B cell (primary cell): Measurements from ENCODE around the gene AP2S1. TPM values are rescaled to one million over a fixed set of nuclear protein-coding genes. Genes with fewer than 3 reads are reported as not detected.

Experiments used
- ATAC-seq: fragments of 200-7000 bp; cut with Tn5 transposase; one replicate; pipeline ENCODE4 v1.10.0; 2021; ENCODE audit warnings: low read depth, mild to moderate bottlenecking, moderate number of reproducible peaks, moderate library complexity
- CTCF ChIA-PET: fragments of 350-600 bp; sonication (Branson Sonifier 250); formaldehyde crosslinking; loops from one replicate; lab custom pipeline; 2021; ENCODE audit warnings: antibody characterized with exemption, inconsistent platforms; lab: Charles Lee
- POLR2A ChIA-PET: fragments of 350-600 bp; sonication (Branson Sonifier 250); formaldehyde crosslinking; loops from one replicate; lab custom pipeline; 2021; ENCODE audit warnings: antibody characterized with exemption; lab: Charles Lee
- DNase-seq: peaks from one replicate; pipeline ENCODE4 v3.0.0; 2013
- H2AFZ ChIP-seq: 2 replicates; pipeline ENCODE4 v1.6.1; 2012; ENCODE audit warnings: mild to moderate bottlenecking, low read depth, low read length; ENCODE audit not compliant: insufficient read depth, poor library complexity, severe bottlenecking
- H3K27ac ChIP-seq, 2 donors: 1 replicate in 1 of 2; 2 replicates in 1 of 2; pipeline ENCODE4 v1.5.1; 2012 to 2013; ENCODE audit warnings: low read length in 2 of 2, mild to moderate bottlenecking in 2 of 2, moderate library complexity in 1 of 2
- H3K27me3 ChIP-seq, 4 experiments: fragments of 200-600 bp in 1 of 4; sonication (generic) in 1 of 4; replicated peaks in 1 of 4; 1 replicate in 2 of 4; 2 replicates in 2 of 4; pipeline versions ENCODE4 v1.6.1 to v1.7.0; 2013 to 2016; ENCODE audit warnings: low read length in 3 of 4, mild to moderate bottlenecking in 2 of 4, mixed read lengths in 1 of 4, moderate library complexity in 1 of 4; ENCODE audit not compliant: insufficient read depth in 4 of 4, control insufficient read depth in 3 of 4; ENCODE audit errors: control extremely low read depth in 1 of 4
- H3K36me3 ChIP-seq, 2 experiments: replicated peaks in 1 of 2; 1 replicate in 1 of 2; 2 replicates in 1 of 2; pipeline versions ENCODE4 v1.6.1 to v1.7.1; 2013; ENCODE audit warnings: low read length in 1 of 2; ENCODE audit not compliant: insufficient read depth in 2 of 2, control insufficient read depth in 1 of 2; ENCODE audit errors: control extremely low read depth in 1 of 2, extremely low read depth in 1 of 2
- H3K4me1 ChIP-seq, 2 donors: fragments of 200-600 bp in 1 of 2; sonication (generic) in 1 of 2; 1 replicate in 1 of 2; 2 replicates in 1 of 2; pipeline versions ENCODE4 v1.5.1 to v1.6.1; 2013 to 2017; ENCODE audit warnings: low read length in 2 of 2; ENCODE audit not compliant: control insufficient read depth in 2 of 2, insufficient read depth in 2 of 2
- H3K4me2 ChIP-seq: replicated peaks from 2 replicates; pipeline ENCODE3; 2012; ENCODE audit warnings: mild to moderate bottlenecking, low read depth, low read length; ENCODE audit not compliant: poor library complexity, severe bottlenecking
- H3K4me3 ChIP-seq, 5 experiments: fragments of 200-600 bp in 1 of 5; sonication (generic) in 1 of 5; 1 replicate in 3 of 5; 2 replicates in 2 of 5; pipeline versions ENCODE4 v1.5.1 to v1.7.0; 2011 to 2016; ENCODE audit warnings: low read length in 4 of 5, mild to moderate bottlenecking in 4 of 5, low read depth in 2 of 5, control low read depth in 1 of 5, moderate library complexity in 1 of 5; ENCODE audit not compliant: insufficient read depth in 1 of 5; ENCODE audit errors: control extremely low read depth in 1 of 5, extremely low read depth in 1 of 5
- H3K79me2 ChIP-seq: fragments of 200-600 bp; sonication (generic); one replicate; pipeline ENCODE4 v1.6.0; 2016; ENCODE audit warnings: low read length; ENCODE audit not compliant: control insufficient read depth, insufficient read depth
- H3K9ac ChIP-seq: fragments of 200-600 bp; sonication (generic); 2 replicates; pipeline ENCODE4 v1.6.1; 2017; ENCODE audit warnings: mild to moderate bottlenecking, low read length, moderate library complexity
- H3K9me3 ChIP-seq, 3 donors: one replicate each; pipeline versions ENCODE4 v1.6.1 to v1.7.1; 2013; ENCODE audit warnings: low read length in 2 of 3; ENCODE audit not compliant: control insufficient read depth in 2 of 3, insufficient read depth in 1 of 3; ENCODE audit errors: control extremely low read depth in 1 of 3
- H4K20me1 ChIP-seq: 2 replicates; pipeline ENCODE4 v1.6.0; 2012; ENCODE audit warnings: mild to moderate bottlenecking, low read length; ENCODE audit not compliant: insufficient read depth, control insufficient read depth, poor library complexity, severe bottlenecking
- H3K27ac Mint-ChIP-seq: one replicate; pipeline ENCODE4 v1.8.0; 2021; ENCODE audit warnings: mixed read lengths
- H3K27me3 Mint-ChIP-seq: one replicate; pipeline ENCODE4 v1.8.0; 2021; ENCODE audit warnings: mixed read lengths
- H3K4me1 Mint-ChIP-seq: one replicate; pipeline ENCODE4 v1.8.0; 2021; ENCODE audit warnings: mixed read lengths
- H3K4me3 Mint-ChIP-seq: one replicate; pipeline ENCODE4 v1.8.0; 2021; ENCODE audit warnings: mixed read lengths
- H3K9me3 Mint-ChIP-seq: one replicate; pipeline ENCODE4 v1.8.0; 2022; ENCODE audit warnings: mixed read lengths; ENCODE audit not compliant: insufficient read depth
- CTCF ChIP-seq: fragments of 200-600 bp; IDR thresholded peaks from one replicate; pipeline ENCODE4 v1.8.0; 2022; ENCODE audit warnings: antibody characterized with exemption, mild to moderate bottlenecking
- EZH2 ChIP-seq: IDR thresholded peaks from 2 replicates; pipeline ENCODE4 v1.6.1; 2012; ENCODE audit warnings: borderline replicate concordance, low read depth, mild to moderate bottlenecking, moderate library complexity, low read length; ENCODE audit not compliant: insufficient read depth, poor library complexity, severe bottlenecking
- WGBS: methylation state at CpG from one replicate; pipeline ENCODE4 v1.1.5; 2013; ENCODE audit warnings: missing lambda C conversion rate; ENCODE audit not compliant: insufficient coverage; 5-methylcytosine and 5-hydroxymethylcytosine counted together
- intact Hi-C: fragments of 100-400 bp; cut with micrococcal nuclease; formaldehyde crosslinking; loops from one replicate; pipeline ENCODE4 v1.10.0; 2022
- polyA plus RNA-seq: library from polyadenylated mRNA; depleted of rRNA; stranded (reverse); fragments of >200 nt; gene quantifications from 2 replicates; pipeline ENCODE4 v1.2.3, GENCODE V29; 2012
- total RNA-seq, 2 donors: library from RNA; stranded (reverse); fragments of 120-200 nt in 1 of 2; gene quantifications; 1 replicate in 1 of 2; 2 replicates in 1 of 2; pipeline versions ENCODE4 v1.2.3 to v1.2.4, GENCODE V29; 2013 to 2022

AP2S1 gene
- total and polyA plus RNA-seq, 2 donors (not counting 1 experiment from before 2014, with no cell fraction given) = 47.2 to 51.3 TPM

GRCh38 chr19:46813839-46814358 lies 36.7 kb downstream of the AP2S1 start:
- Histone ChIP-seq H3K4me1 (peaks cover 2 to 13% of the 10 kb centered on the region in 2 donors), H3K27ac (no peak overlapping the region), H4K20me1 (no peaks in the 10 kb centered on the region), H3K9ac (no peak overlapping the region), H3K27me3 (no peaks in the 10 kb centered on the region), H3K4me2 (no peak overlapping the region), H3K36me3 (no peaks in the 10 kb centered on the region), H2AFZ (no peak overlapping the region), H3K4me3 (no peak overlapping the region), H3K79me2 (no peaks in the 10 kb centered on the region), H3K9me3 (no peaks in the 10 kb centered on the region)
- DNase-seq = no peak
- 92% methylated on average over 4 of the region's 7 CpGs for WGBS
- H3K4me1 Mint-ChIP-seq = peaks cover 4% of the 10 kb centered on the region
- no peaks in the 10 kb centered on the region for H3K9me3 Mint-ChIP-seq
- no peak overlapping the region for H3K4me3 Mint-ChIP-seq
- POLR2A ChIA-PET = interaction anchor here (0.6 kb wide), 1 partner anchor 19 kb away, joined by 4 read pairs; no protein-coding TSS in a partner anchor
- CTCF ChIA-PET = interaction anchor here (0.6 to 1.5 kb wide), 3 partner anchors 56 to 107 kb away, joined by 3 to 5 read pairs (median 4); no protein-coding TSS in a partner anchor
- intact Hi-C loops = no loop called here
- no peak overlapping the region for H3K27ac Mint-ChIP-seq
- H3K27me3 Mint-ChIP-seq = no peaks in the 10 kb centered on the region
- no peak for TF ChIP-seq CTCF
- no peak for TF ChIP-seq EZH2
- ATAC-seq = no peak

GRCh38 chr19:46812977-46813838 lies 37.4 kb downstream of the AP2S1 start:
- Histone ChIP-seq H4K20me1 (no peaks in the 10 kb centered on the region), H3K79me2 (no peaks in the 10 kb centered on the region), H3K4me3 (no peak overlapping the region), H3K27me3 (no peaks in the 10 kb centered on the region), H3K27ac (no peak overlapping the region), H3K4me2 (no peak overlapping the region), H3K36me3 (no peaks in the 10 kb centered on the region), H2AFZ (no peak overlapping the region), H3K9ac (no peak overlapping the region), H3K9me3 (no peaks in the 10 kb centered on the region), H3K4me1 (peaks cover 0 to 9% of the 10 kb centered on the region in 2 donors)
- Mint-ChIP-seq H3K9me3 (no peaks in the 10 kb centered on the region), H3K4me1 (peaks cover 4% of the 10 kb centered on the region), H3K4me3 (no peak overlapping the region), H3K27me3 (no peaks in the 10 kb centered on the region), H3K27ac (no peak overlapping the region)
- intact Hi-C loops = no loop called here
- TF ChIP-seq EZH2 (no peak), CTCF (no peak)
- POLR2A ChIA-PET = interaction anchor here (0.6 kb wide), 1 partner anchor 16 kb away, joined by 3 read pairs; no protein-coding TSS in a partner anchor
- DNase-seq = no peak
- ATAC-seq = no peak
- WGBS = 84% methylated on average over 9 of the region's 24 CpGs
- CTCF ChIA-PET = interaction anchor here (0.5 to 1.5 kb wide), 3 partner anchors 55 to 272 kb away, joined by 3 to 5 read pairs (median 3); no protein-coding TSS in a partner anchor
